RKO (cell line): ENCODE data around the gene RAB9B.
"Not testable (repeated sequence)": the region's sequence is repeated elsewhere in the genome, so short reads cannot be mapped to it uniquely, and the experiment has no call there.

Experiments
- DNase-seq: peaks from one replicate; pipeline ENCODE4 v3.0.0-alpha.2; 2016; ENCODE audit warnings: low spot score

The RAB9B gene

GRCh38 chrX:103831803-103832544, at the start of gene RAB9B:
RAB9B (minus strand) TSS chrX:103832257; CDS start chrX:103825784, 6,473 bp downstream.
- DNase-seq: peak; percentile 66

DNA sequence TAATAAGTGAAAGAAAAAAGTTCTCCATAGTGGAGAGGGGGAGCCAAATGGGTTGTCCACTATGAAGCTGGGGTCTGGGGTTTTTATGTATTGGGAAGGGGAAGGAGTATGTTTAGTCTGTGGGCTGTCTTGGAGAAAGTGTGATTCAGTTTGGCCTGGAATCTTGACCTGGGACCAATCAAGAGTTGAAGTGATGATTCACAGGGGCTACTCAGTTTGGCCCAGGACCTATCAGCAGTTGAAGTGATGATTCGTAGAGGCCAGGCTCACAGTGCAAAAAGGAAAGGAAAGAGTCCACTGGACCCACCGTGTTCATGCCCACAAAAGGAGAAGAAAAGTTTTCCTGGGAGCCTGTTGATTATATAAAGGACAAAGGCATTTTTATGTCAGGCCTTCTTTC, 47.3 kb upstream of the RAB9B start:
- DNase-seq: peak; percentile 32

GRCh38 chrX:103878466-103879122, 46.5 kb upstream of the RAB9B start:
- DNase-seq: peak; percentile 52

DNA sequence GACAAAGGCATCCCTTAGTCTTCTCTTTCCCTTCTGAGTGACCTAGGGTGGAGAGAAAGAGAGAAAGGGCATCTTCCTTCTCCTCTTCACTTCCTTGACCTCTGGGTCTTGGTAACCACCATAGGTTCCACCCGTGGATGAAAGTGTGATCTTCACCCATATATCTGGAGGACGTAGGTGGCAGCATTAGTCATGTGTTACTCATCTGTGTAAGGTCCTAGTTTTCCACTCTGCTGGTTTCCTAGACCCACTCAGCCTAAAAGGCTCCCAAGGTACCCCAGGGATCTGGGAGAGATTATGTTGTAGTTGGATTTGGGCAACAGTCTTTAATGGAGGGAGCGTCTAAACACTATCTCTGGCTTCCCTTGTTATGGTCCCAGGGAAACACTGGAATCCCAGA, 45.5 kb upstream of the RAB9B start:
- DNase-seq: no peak

GRCh38 chrX:103864886-103865534, 33.0 kb upstream of the RAB9B start:
- DNase-seq: no peak

DNA sequence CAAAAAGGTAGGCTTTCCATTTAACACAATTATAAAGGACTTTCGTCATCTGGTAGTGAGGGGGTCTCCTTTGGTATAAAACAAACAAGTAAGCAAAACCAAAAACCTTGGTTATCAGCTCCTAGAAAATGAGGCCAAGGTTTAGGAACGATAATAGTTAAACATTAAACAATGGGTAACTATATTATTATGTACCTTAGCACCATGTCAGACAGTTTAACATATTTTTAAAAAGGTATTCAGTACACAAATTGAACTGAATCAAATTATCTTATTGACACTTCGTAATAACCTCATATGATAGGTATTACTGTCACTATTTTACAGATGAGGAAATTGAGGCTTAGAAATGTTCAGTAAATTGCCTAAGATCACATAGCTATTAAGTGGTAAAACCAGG, 32.1 kb upstream of the RAB9B start:
- no peak for DNase-seq

- DNase-seq: no peak
These were observed 29.1 kb upstream of the RAB9B start for GRCh38 chrX:103861200-103861599.

GRCh38 chrX:103849558-103849957, 17.5 kb upstream of the RAB9B start:
- DNase-seq: no peak

GRCh38 chrX:103847174-103847870, 15.3 kb upstream of the RAB9B start:
- no peak for DNase-seq

DNA sequence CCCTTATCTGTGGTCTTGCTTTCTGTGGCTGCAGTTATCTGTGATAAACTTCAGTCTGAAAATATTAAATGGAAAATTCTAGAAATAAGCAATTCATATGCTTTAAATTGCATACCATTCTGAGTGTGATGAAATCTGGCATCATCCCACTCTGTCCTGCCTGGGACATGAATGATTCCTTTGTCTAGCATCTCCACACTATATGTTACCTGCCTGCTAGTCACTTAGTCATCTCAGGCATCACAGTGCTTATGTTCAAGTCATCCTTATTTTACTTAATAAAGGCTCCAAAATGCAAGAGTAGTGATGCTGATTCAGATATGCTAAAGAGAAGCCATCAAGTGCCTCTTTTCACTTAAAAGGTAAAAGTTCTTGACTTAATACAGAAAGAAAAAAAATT, 14.3 kb upstream of the RAB9B start:
- DNase-seq: no peak

DNA sequence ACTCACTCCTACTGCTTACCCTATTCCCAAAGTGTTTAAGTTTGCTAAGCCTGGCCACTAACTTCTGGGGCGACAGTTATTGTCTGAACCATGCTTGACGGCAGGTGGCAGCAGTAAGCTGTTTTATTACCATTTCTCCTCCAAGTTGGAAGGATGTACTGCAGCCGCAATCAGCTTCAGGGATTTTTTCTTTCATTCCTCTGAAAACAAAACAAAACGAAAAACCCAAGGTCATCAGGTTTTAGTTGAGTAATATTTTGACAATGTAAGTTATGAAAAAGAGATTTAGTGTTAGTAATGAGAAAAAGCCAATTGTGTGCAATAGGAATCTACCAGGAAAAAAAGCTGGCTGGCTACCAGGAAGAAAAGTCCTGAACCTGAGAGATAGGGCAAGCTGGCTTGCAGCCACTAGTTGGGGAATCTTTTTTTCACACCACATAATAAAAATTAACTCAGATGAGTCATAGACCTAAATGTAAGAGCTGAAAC, 13.2 kb upstream of the RAB9B start:
- peak; percentile 72 for DNase-seq

DNA sequence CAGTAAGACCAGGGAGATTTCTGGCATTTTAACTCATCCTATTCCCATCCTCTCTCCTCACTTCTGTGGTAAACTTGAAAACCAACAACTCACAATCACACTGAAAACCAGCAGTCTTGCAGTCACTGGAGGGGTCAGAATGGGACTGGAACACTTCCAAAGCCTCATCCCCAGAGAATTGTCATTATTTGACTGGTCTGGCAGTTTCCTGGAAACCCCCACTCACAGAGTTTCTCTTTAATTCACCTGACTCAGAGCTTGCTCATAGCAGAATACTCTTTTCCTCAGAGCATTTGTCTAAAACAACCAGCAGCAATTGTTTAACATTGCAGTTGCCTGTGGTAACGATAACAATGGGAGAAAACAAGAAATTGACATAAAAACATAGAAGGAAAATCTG, 7.3 kb upstream of the RAB9B start:
- DNase-seq: peak; percentile 5

DNA sequence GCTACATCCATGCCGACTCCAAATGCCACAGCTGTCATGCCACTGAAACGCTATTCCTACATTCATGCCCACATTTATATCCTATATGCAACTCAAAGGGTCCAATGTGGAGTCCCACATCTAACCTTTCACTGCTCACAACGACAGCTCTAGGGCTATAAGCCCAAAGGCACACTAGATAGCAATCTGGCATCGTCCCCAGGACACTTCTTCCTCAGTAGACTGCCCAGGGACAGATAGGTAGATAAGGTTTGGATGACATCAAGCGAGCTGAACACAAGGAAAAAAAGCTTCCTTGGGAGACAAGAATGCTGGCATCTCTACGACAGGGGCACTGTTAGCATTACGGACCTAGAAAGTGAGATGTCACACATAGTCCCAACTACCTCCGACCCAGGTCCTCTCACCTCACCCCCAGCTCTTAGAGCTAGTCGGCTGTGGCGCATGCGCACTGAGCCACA, 685 bp downstream of the RAB9B start:
- DNase-seq: no peak

DNA sequence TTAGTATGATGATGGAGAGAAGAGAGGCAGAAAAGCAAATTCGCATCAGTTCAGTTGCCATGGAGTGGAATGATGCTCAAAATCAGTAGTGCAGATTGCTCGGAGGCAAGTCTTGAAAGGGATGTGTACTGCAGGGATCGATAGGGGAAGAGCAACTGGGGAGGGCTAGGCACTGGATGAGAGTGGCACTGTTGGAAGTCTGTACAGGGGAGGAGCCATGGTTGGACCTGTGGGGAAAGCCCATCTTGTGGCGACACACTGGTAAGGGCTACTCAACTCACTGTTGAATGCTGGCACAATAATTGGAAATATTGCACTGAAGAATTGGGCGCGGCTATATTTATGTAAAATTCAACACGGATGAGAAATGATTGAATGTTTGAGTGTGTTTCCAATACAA, 1.2 kb downstream of the RAB9B start:
- DNase-seq: no peak

- DNase-seq: no peak
These were observed 3.5 kb downstream of the RAB9B start for GRCh38 chrX:103828529-103828928.

DNA sequence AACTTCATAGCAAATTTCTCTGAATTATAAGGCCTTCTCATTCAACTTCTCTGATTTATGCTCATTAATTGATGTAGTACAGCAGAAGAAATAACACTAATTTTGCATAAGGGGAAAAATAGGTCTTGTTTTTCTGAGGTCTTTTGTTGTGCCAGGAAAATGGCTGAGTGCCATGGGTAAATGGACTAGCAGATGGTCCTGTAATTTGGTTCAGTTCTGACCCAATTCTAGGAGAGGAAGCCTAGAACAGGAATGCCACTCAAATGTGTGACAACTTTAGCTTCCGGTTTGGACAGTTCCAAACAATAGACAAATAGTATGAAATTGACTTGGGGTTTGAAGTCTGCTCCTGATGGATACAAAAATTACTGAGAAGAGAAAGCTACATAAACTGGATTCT, 6.2 kb downstream of the RAB9B start:
- DNase-seq: no peak

- DNase-seq: no peak
These were observed 8.5 kb downstream of the RAB9B start for GRCh38 chrX:103823591-103823990.

DNA sequence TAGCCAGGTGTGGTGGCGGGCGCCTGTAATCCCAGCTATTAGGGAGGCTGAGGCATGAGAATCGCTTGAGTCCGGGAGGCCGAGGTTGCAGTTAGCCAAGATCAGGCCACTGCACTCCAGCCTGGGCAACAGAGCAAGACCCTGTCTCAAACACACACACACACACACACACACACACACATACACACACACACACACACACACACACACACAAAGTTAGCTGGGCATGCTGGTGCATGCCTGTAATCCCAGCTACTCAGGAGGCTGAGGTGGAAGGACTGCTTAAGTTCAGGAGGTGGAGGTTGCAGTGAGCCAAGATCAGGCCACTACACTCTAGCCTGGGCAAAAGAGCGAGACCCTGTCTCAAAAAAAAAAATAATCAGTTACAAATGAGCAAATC, 11.3 kb downstream of the RAB9B start:
- DNase-seq: not testable (repeated sequence)

DNA sequence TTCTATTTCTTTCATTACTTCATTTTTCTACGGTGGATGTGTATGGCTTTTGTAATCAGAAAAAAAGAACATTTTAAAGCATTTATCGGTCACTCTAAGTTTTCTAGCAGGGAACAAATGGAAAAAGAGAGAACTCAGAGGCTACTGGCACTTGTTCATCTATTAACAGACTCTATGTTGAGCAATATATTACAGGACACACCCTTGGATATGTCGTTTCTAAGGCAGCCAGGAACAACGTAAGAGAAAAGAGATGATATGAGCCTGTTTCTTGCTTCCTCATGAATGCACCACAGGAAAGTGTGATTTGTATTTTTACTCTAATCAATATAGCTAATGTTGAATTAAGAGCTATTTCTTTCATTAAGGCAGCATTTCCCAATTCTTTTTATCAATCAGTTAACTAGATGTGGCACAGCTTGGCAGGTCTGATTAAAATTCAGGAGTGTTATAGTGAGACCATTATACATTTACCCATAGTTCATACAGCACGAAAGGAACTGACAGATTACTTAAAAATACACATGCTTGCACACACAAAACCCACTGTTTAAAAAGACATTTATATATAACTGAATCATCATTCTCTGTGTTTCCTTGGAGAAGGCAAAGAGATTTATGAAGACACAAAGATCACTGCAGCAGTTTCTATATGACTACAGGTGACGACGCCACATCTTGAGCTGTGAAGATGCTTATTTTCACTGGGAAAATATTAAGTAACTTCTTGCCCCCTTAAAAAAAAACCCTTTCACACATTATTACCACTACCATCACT, 13.0 kb downstream of the RAB9B start:
- DNase-seq: no peak

DNA sequence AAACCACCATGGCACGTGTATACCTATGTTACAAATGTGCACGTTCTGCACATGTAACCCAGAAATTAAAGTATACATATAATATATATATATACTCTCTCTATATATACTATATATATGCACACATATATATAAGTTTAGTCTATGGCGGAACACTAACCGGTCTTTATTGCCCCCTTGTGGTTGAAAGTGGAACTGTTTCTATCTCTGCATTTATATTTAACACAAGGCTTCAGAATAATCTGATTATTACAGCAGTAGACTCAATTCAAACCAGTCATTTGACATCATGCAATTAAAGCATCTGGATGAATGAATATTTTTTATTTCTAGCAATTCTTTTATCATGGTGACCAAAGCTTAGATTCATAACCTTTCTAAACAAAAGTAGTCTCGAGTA, 14.6 kb downstream of the RAB9B start:
- DNase-seq: peak; percentile 62

- DNase-seq: not testable (repeated sequence)
These were observed 15.0 kb downstream of the RAB9B start for GRCh38 chrX:103817101-103817500.

- no peak for DNase-seq
These were observed 20.2 kb downstream of the RAB9B start for GRCh38 chrX:103811858-103812257.
